Activated T-cell treated with anti-CD3 and anti-CD28 coated beads, Interleukin-2, amount 50 U/mL, for 72 hours (primary cell): ENCODE measurements around the gene ZNF462. TPM values are rescaled to one million over a fixed set of nuclear protein-coding genes. Genes with fewer than 3 reads are reported as not detected.

Source experiments
- ATAC-seq, 2 donors: fragments of 150-1000 bp; cut with Tn5 transposase; replicated peaks in 1 of 2; 2 replicates each; pipeline ENCODE4 v1.10.0; 2021; ENCODE audit warnings: moderate library complexity in 2 of 2, mild to moderate bottlenecking in 1 of 2
- DNase-seq, 2 donors: peaks; one replicate each; pipeline ENCODE4 v3.0.0; 2021 to 2022; ENCODE audit warnings: mixed read lengths in 1 of 2
- H3K27ac Mint-ChIP-seq: one replicate; pipeline ENCODE4 v1.8.0; 2022; ENCODE audit warnings: mild to moderate bottlenecking, moderate library complexity, mixed read lengths
- H3K27me3 Mint-ChIP-seq: one replicate; pipeline ENCODE4 v1.8.0; 2022; ENCODE audit warnings: low read depth, mixed read lengths
- H3K36me3 Mint-ChIP-seq, 2 donors: one replicate each; pipeline ENCODE4 v1.8.0; 2022; ENCODE audit warnings: mixed read lengths in 2 of 2, mild to moderate bottlenecking in 1 of 2; ENCODE audit not compliant: insufficient read depth in 2 of 2
- H3K4me1 Mint-ChIP-seq: one replicate; pipeline ENCODE4 v1.8.0; 2022; ENCODE audit warnings: low read depth, mixed read lengths
- H3K4me3 Mint-ChIP-seq, 2 donors: one replicate each; pipeline ENCODE4 v1.8.0; 2022; ENCODE audit warnings: mild to moderate bottlenecking in 2 of 2, mixed read lengths in 2 of 2, moderate library complexity in 2 of 2
- H3K9me3 Mint-ChIP-seq, 2 donors: one replicate each; pipeline ENCODE4 v1.8.0; 2022; ENCODE audit warnings: mixed read lengths in 2 of 2
- total RNA-seq, 2 donors: library from RNA; stranded (reverse); gene quantifications; one replicate each; pipeline ENCODE4 v1.2.3, GENCODE V29; 2022

Gene ZNF462
- total RNA-seq, 2 donors from 2014 or later: 0.36 to 0.76 TPM

GRCh38 chr9:106954558-106954957, 91.6 kb downstream of the ZNF462 start:
- no peaks in the 10 kb centered on the region for H3K4me1 Mint-ChIP-seq
- peaks cover 8% of the 10 kb centered on the region in 2 donors for H3K9me3 Mint-ChIP-seq
- DNase-seq (no peak), ATAC-seq (no peak)
- no peaks in the 10 kb centered on the region for H3K27me3 Mint-ChIP-seq
- H3K4me3 Mint-ChIP-seq: no peak overlapping the region
- no peak overlapping the region for H3K27ac Mint-ChIP-seq
- no peaks in the 10 kb centered on the region for H3K36me3 Mint-ChIP-seq

GRCh38 chr9:106954974-106955850, 92.2 kb downstream of the ZNF462 start:
- peaks cover 4% of the 10 kb centered on the region for H3K27me3 Mint-ChIP-seq
- no peak overlapping the region for H3K27ac Mint-ChIP-seq
- no peak overlapping the region for H3K4me3 Mint-ChIP-seq
- no peaks in the 10 kb centered on the region for H3K36me3 Mint-ChIP-seq
- DNase-seq (no peak), ATAC-seq (no peak)
- H3K9me3 Mint-ChIP-seq: peaks cover 8% of the 10 kb centered on the region in 2 donors
- H3K4me1 Mint-ChIP-seq: peaks cover 1% of the 10 kb centered on the region

- Mint-ChIP-seq H3K9me3 (peaks cover 12 to 18% of the 10 kb centered on the region in 2 donors), H3K4me3 (no peak overlapping the region), H3K27ac (no peak overlapping the region), H3K27me3 (peaks cover 17% of the 10 kb centered on the region), H3K4me1 (peaks cover 14% of the 10 kb centered on the region), H3K36me3 (peaks cover 0 to 8% of the 10 kb centered on the region in 2 donors)
- DNase-seq (no peak), ATAC-seq (no peak)
Observed at GRCh38 chr9:106956971-106957370, 94.0 kb downstream of the ZNF462 start.

- Mint-ChIP-seq H3K4me1 (peaks cover 27% of the 10 kb centered on the region), H3K4me3 (no peak overlapping the region), H3K27me3 (peaks cover 17% of the 10 kb centered on the region), H3K27ac (no peak overlapping the region), H3K36me3 (peaks cover 0 to 8% of the 10 kb centered on the region in 2 donors), H3K9me3 (peaks cover 7 to 17% of the 10 kb centered on the region in 2 donors)
- no peak for DNase-seq
- no peak for ATAC-seq
Observed at GRCh38 chr9:106958955-106959657, 96.1 kb downstream of the ZNF462 start.

- peaks cover 7 to 15% of the 10 kb centered on the region in 2 donors for H3K9me3 Mint-ChIP-seq
- no peak overlapping the region for H3K27ac Mint-ChIP-seq
- H3K4me3 Mint-ChIP-seq: no peak overlapping the region
- H3K4me1 Mint-ChIP-seq: peaks cover 38% of the 10 kb centered on the region
- DNase-seq (no peak), ATAC-seq (no peak)
- H3K36me3 Mint-ChIP-seq: peaks cover 0 to 8% of the 10 kb centered on the region in 2 donors
- peaks cover 22% of the 10 kb centered on the region for H3K27me3 Mint-ChIP-seq
Observed at GRCh38 chr9:106960258-106960657, 97.3 kb downstream of the ZNF462 start.

- peaks cover 7 to 12% of the 10 kb centered on the region in 2 donors for H3K9me3 Mint-ChIP-seq
- H3K4me3 Mint-ChIP-seq: no peak overlapping the region
- H3K36me3 Mint-ChIP-seq: peaks cover 0 to 8% of the 10 kb centered on the region in 2 donors
- DNase-seq: no peak
- ATAC-seq: no peak
- peaks cover 41% of the 10 kb centered on the region for H3K4me1 Mint-ChIP-seq
- H3K27me3 Mint-ChIP-seq: peaks cover 26% of the 10 kb centered on the region
- no peak overlapping the region for H3K27ac Mint-ChIP-seq
Observed at GRCh38 chr9:106961623-106962022, 98.7 kb downstream of the ZNF462 start.

- peak; percentile 39 to 69 for ATAC-seq
- DNase-seq: peak in 1 of 2 donors; percentile 13
- H3K27ac Mint-ChIP-seq: no peak overlapping the region
- H3K36me3 Mint-ChIP-seq: peaks cover 0 to 8% of the 10 kb centered on the region in 2 donors
- peaks cover 41% of the 10 kb centered on the region for H3K4me1 Mint-ChIP-seq
- no peak overlapping the region for H3K4me3 Mint-ChIP-seq
- peaks cover 7 to 12% of the 10 kb centered on the region in 2 donors for H3K9me3 Mint-ChIP-seq
- H3K27me3 Mint-ChIP-seq: peaks cover 26% of the 10 kb centered on the region
Observed at GRCh38 chr9:106962122-106962521, 99.2 kb downstream of the ZNF462 start.

- Mint-ChIP-seq H3K27ac (no peak overlapping the region), H3K4me1 (peaks cover 41% of the 10 kb centered on the region), H3K9me3 (peaks cover 7 to 12% of the 10 kb centered on the region in 2 donors), H3K27me3 (peaks cover 26% of the 10 kb centered on the region), H3K36me3 (peaks cover 0 to 8% of the 10 kb centered on the region in 2 donors), H3K4me3 (no peak overlapping the region)
- ATAC-seq: no peak
- no peak for DNase-seq
Observed at GRCh38 chr9:106962615-106963363, 99.8 kb downstream of the ZNF462 start.

- DNase-seq: no peak
- Mint-ChIP-seq H3K4me3 (no peak overlapping the region), H3K4me1 (peaks cover 41% of the 10 kb centered on the region), H3K9me3 (peaks cover 6 to 12% of the 10 kb centered on the region in 2 donors), H3K27ac (no peak overlapping the region), H3K27me3 (peaks cover 26% of the 10 kb centered on the region), H3K36me3 (peaks cover 0 to 8% of the 10 kb centered on the region in 2 donors)
- peak in 1 of 2 donors; percentile 30 for ATAC-seq
Observed at GRCh38 chr9:106963684-106964083, 100.7 kb downstream of the ZNF462 start.

GRCh38 chr9:106964329-106964728, 101.4 kb downstream of the ZNF462 start:
- peak in 1 of 2 donors; percentile 4 for DNase-seq
- H3K36me3 Mint-ChIP-seq: peaks cover 0 to 8% of the 10 kb centered on the region in 2 donors
- peaks cover 26% of the 10 kb centered on the region for H3K27me3 Mint-ChIP-seq
- no peak overlapping the region for H3K27ac Mint-ChIP-seq
- no peak overlapping the region for H3K4me3 Mint-ChIP-seq
- ATAC-seq: peak; percentile 36 to 84
- peaks cover 6 to 12% of the 10 kb centered on the region in 2 donors for H3K9me3 Mint-ChIP-seq
- H3K4me1 Mint-ChIP-seq: peaks cover 41% of the 10 kb centered on the region

- peaks cover 0 to 8% of the 10 kb centered on the region in 2 donors for H3K36me3 Mint-ChIP-seq
- H3K27ac Mint-ChIP-seq: no peak overlapping the region
- peak in 1 of 2 donors; percentile 63 for ATAC-seq
- H3K4me3 Mint-ChIP-seq: no peak overlapping the region
- no peak for DNase-seq
- H3K9me3 Mint-ChIP-seq: peaks cover 6 to 12% of the 10 kb centered on the region in 2 donors
- peaks cover 41% of the 10 kb centered on the region for H3K4me1 Mint-ChIP-seq
- H3K27me3 Mint-ChIP-seq: peaks cover 30% of the 10 kb centered on the region
Observed at GRCh38 chr9:106964822-106965525, 102.0 kb downstream of the ZNF462 start.

GRCh38 chr9:106966481-106966880, 103.5 kb downstream of the ZNF462 start:
- H3K27me3 Mint-ChIP-seq: peaks cover 20% of the 10 kb centered on the region
- H3K9me3 Mint-ChIP-seq: peaks cover 5 to 7% of the 10 kb centered on the region in 2 donors
- no peak overlapping the region for H3K27ac Mint-ChIP-seq
- no peak for ATAC-seq
- peaks cover 32% of the 10 kb centered on the region for H3K4me1 Mint-ChIP-seq
- DNase-seq: no peak
- H3K4me3 Mint-ChIP-seq: no peak overlapping the region
- H3K36me3 Mint-ChIP-seq: peaks cover 0 to 5% of the 10 kb centered on the region in 2 donors
